Measurements from ENCODE around the gene GRID1. TPM values are rescaled to one million over a fixed set of nuclear protein-coding genes. Genes with fewer than 3 reads are reported as not detected.
A peak's percentile ranks its signal among the peaks of the same experiment; 100 is the strongest.

GRID1 gene
- polyA plus RNA-seq (2013, experiment 1 of 2): 0.28 TPM
- 0.29 TPM for polyA plus RNA-seq (2013, experiment 2 of 2)

- Histone ChIP-seq H2BK120ac (ENCODE audit: low read depth, low read length) (no peak within 1 kb of the TSS), H3K4ac (ENCODE audit: low read depth, low read length) (no peak within 1 kb of the TSS), H3K79me1 (ENCODE audit: low read length) (no peaks in the 10 kb centered on the region), H2BK5ac (ENCODE audit: low read length) (no peak within 1 kb of the TSS), H2BK15ac (replicated peaks; ENCODE audit: low read depth) (no peak within 1 kb of the TSS), H3K27ac (ENCODE audit: low read depth, low read length) (no peak within 1 kb of the TSS), H3K27me3 (ENCODE audit: insufficient read depth, low read length, poor library complexity) (peaks cover 54% of the 10 kb centered on the region), H3K23ac (ENCODE audit: low read length) (peak within 1 kb of the TSS; percentile 94), H3K56ac (ENCODE audit: low read length) (peak within 1 kb of the TSS; percentile 42), H3K4me1 (ENCODE audit: control insufficient read depth, low read depth, low read length) (peaks cover 1% of the 10 kb centered on the region), H3K4me2 (ENCODE audit: low read length) (peak within 1 kb of the TSS; percentile 21), H3K79me2 (ENCODE audit: control insufficient read depth, insufficient read depth, low read length) (no peaks in the 10 kb centered on the region), H3K36me3 (ENCODE audit: control insufficient read depth, insufficient read depth, low read length) (no peaks in the 10 kb centered on the region), H3K4me3 (ENCODE audit: low read length) (no peak within 1 kb of the TSS), H3K9ac (ENCODE audit: low read length) (peak within 1 kb of the TSS; percentile 38), H2AK5ac (ENCODE audit: low read length) (no peak within 1 kb of the TSS), H4K5ac (ENCODE audit: low read length) (no peak within 1 kb of the TSS), H4K8ac (ENCODE audit: low read depth, low read length) (no peak within 1 kb of the TSS), H3K18ac (ENCODE audit: low read length) (no peak within 1 kb of the TSS)
- WGBS (ENCODE audit: extremely low coverage, insufficient coverage, low lambda C conversion rate): no CpG with 5 or more reads among the region's 119 CpGs
- DNase-seq: peak; percentile 56
These were observed at the start of gene GRID1 for GRCh38 chr10:86366033-86366901. Gene GRID1, minus strand, starts transcription at chr10:86366795.

GRCh38 chr10:86415583-86415982 is 49.0 kb upstream of the GRID1 start:
- Histone ChIP-seq H2BK120ac (ENCODE audit: low read depth, low read length) (no peak overlapping the region), H3K18ac (ENCODE audit: low read length) (no peak overlapping the region), H4K8ac (ENCODE audit: low read depth, low read length) (no peak overlapping the region), H3K4me1 (ENCODE audit: control insufficient read depth, low read depth, low read length) (no peaks in the 10 kb centered on the region), H3K4me3 (ENCODE audit: low read length) (no peak overlapping the region), H3K36me3 (ENCODE audit: control insufficient read depth, insufficient read depth, low read length) (no peaks in the 10 kb centered on the region), H3K56ac (ENCODE audit: low read length) (no peak overlapping the region), H2BK15ac (replicated peaks; ENCODE audit: low read depth) (no peak overlapping the region), H3K27me3 (ENCODE audit: insufficient read depth, low read length, poor library complexity) (no peaks in the 10 kb centered on the region), H2BK5ac (ENCODE audit: low read length) (no peak overlapping the region), H3K4ac (ENCODE audit: low read depth, low read length) (no peak overlapping the region), H3K23ac (ENCODE audit: low read length) (no peak overlapping the region), H3K4me2 (ENCODE audit: low read length) (no peak overlapping the region), H3K9ac (ENCODE audit: low read length) (no peak overlapping the region), H2AK5ac (ENCODE audit: low read length) (no peak overlapping the region), H3K27ac (ENCODE audit: low read depth, low read length) (no peak overlapping the region), H3K79me2 (ENCODE audit: control insufficient read depth, insufficient read depth, low read length) (no peaks in the 10 kb centered on the region), H4K5ac (ENCODE audit: low read length) (no peak overlapping the region), H3K79me1 (ENCODE audit: low read length) (no peaks in the 10 kb centered on the region)
- no peak for DNase-seq
- WGBS (ENCODE audit: extremely low coverage, insufficient coverage, low lambda C conversion rate): no CpG with 5 or more reads among the region's 5 CpGs

GRCh38 chr10:86415116-86415515 is 48.5 kb upstream of the GRID1 start:
- no peak overlapping the region for H3K18ac ChIP-seq (ENCODE audit: low read length)
- no peak overlapping the region for H2AK5ac ChIP-seq (ENCODE audit: low read length)
- H3K27ac ChIP-seq (ENCODE audit: low read depth, low read length): no peak overlapping the region
- H3K4ac ChIP-seq (ENCODE audit: low read depth, low read length): no peak overlapping the region
- no CpG with 5 or more reads among the region's 3 CpGs for WGBS (ENCODE audit: extremely low coverage, insufficient coverage, low lambda C conversion rate)
- no peak overlapping the region for H3K9ac ChIP-seq (ENCODE audit: low read length)
- no peak overlapping the region for H4K5ac ChIP-seq (ENCODE audit: low read length)
- no peak for DNase-seq
- no peaks in the 10 kb centered on the region for H3K79me2 ChIP-seq (ENCODE audit: control insufficient read depth, insufficient read depth, low read length)
- H3K27me3 ChIP-seq (ENCODE audit: insufficient read depth, low read length, poor library complexity): no peaks in the 10 kb centered on the region
- H3K4me3 ChIP-seq (ENCODE audit: low read length): no peak overlapping the region
- no peak overlapping the region for H3K56ac ChIP-seq (ENCODE audit: low read length)
- H4K8ac ChIP-seq (ENCODE audit: low read depth, low read length): no peak overlapping the region
- no peak overlapping the region for H2BK120ac ChIP-seq (ENCODE audit: low read depth, low read length)
- no peaks in the 10 kb centered on the region for H3K4me1 ChIP-seq (ENCODE audit: control insufficient read depth, low read depth, low read length)
- no peaks in the 10 kb centered on the region for H3K79me1 ChIP-seq (ENCODE audit: low read length)
- H3K36me3 ChIP-seq (ENCODE audit: control insufficient read depth, insufficient read depth, low read length): no peaks in the 10 kb centered on the region
- H2BK15ac ChIP-seq (replicated peaks; ENCODE audit: low read depth): no peak overlapping the region
- no peak overlapping the region for H3K23ac ChIP-seq (ENCODE audit: low read length)
- no peak overlapping the region for H3K4me2 ChIP-seq (ENCODE audit: low read length)
- no peak overlapping the region for H2BK5ac ChIP-seq (ENCODE audit: low read length)

GRCh38 chr10:86413046-86413728 is 46.6 kb upstream of the GRID1 start:
- H4K8ac ChIP-seq (ENCODE audit: low read depth, low read length): no peak overlapping the region
- no peaks in the 10 kb centered on the region for H3K79me1 ChIP-seq (ENCODE audit: low read length)
- H2BK15ac ChIP-seq (replicated peaks; ENCODE audit: low read depth): no peak overlapping the region
- H3K4me2 ChIP-seq (ENCODE audit: low read length): no peak overlapping the region
- no peak overlapping the region for H3K9ac ChIP-seq (ENCODE audit: low read length)
- H3K56ac ChIP-seq (ENCODE audit: low read length): no peak overlapping the region
- H3K27ac ChIP-seq (ENCODE audit: low read depth, low read length): no peak overlapping the region
- H3K23ac ChIP-seq (ENCODE audit: low read length): no peak overlapping the region
- DNase-seq: no peak
- no peak overlapping the region for H2BK5ac ChIP-seq (ENCODE audit: low read length)
- no peak overlapping the region for H3K4me3 ChIP-seq (ENCODE audit: low read length)
- no peak overlapping the region for H2BK120ac ChIP-seq (ENCODE audit: low read depth, low read length)
- H2AK5ac ChIP-seq (ENCODE audit: low read length): no peak overlapping the region
- no peaks in the 10 kb centered on the region for H3K27me3 ChIP-seq (ENCODE audit: insufficient read depth, low read length, poor library complexity)
- no peaks in the 10 kb centered on the region for H3K79me2 ChIP-seq (ENCODE audit: control insufficient read depth, insufficient read depth, low read length)
- no peak overlapping the region for H3K4ac ChIP-seq (ENCODE audit: low read depth, low read length)
- no peak overlapping the region for H3K18ac ChIP-seq (ENCODE audit: low read length)
- no peaks in the 10 kb centered on the region for H3K36me3 ChIP-seq (ENCODE audit: control insufficient read depth, insufficient read depth, low read length)
- no peak overlapping the region for H4K5ac ChIP-seq (ENCODE audit: low read length)
- no CpG with 5 or more reads among the region's 6 CpGs for WGBS (ENCODE audit: extremely low coverage, insufficient coverage, low lambda C conversion rate)
- H3K4me1 ChIP-seq (ENCODE audit: control insufficient read depth, low read depth, low read length): no peaks in the 10 kb centered on the region

- no peaks in the 10 kb centered on the region for H3K79me1 ChIP-seq (ENCODE audit: low read length)
- H3K4me2 ChIP-seq (ENCODE audit: low read length): no peak overlapping the region
- H3K4me3 ChIP-seq (ENCODE audit: low read length): no peak overlapping the region
- H2BK5ac ChIP-seq (ENCODE audit: low read length): no peak overlapping the region
- H3K4ac ChIP-seq (ENCODE audit: low read depth, low read length): no peak overlapping the region
- no peak overlapping the region for H3K9ac ChIP-seq (ENCODE audit: low read length)
- H4K8ac ChIP-seq (ENCODE audit: low read depth, low read length): no peak overlapping the region
- H3K18ac ChIP-seq (ENCODE audit: low read length): no peak overlapping the region
- no peak overlapping the region for H2BK15ac ChIP-seq (replicated peaks; ENCODE audit: low read depth)
- no peak overlapping the region for H3K23ac ChIP-seq (ENCODE audit: low read length)
- no peaks in the 10 kb centered on the region for H3K79me2 ChIP-seq (ENCODE audit: control insufficient read depth, insufficient read depth, low read length)
- no peaks in the 10 kb centered on the region for H3K36me3 ChIP-seq (ENCODE audit: control insufficient read depth, insufficient read depth, low read length)
- H2BK120ac ChIP-seq (ENCODE audit: low read depth, low read length): no peak overlapping the region
- H3K56ac ChIP-seq (ENCODE audit: low read length): no peak overlapping the region
- H4K5ac ChIP-seq (ENCODE audit: low read length): no peak overlapping the region
- no peak for DNase-seq
- H3K27ac ChIP-seq (ENCODE audit: low read depth, low read length): no peak overlapping the region
- no peaks in the 10 kb centered on the region for H3K4me1 ChIP-seq (ENCODE audit: control insufficient read depth, low read depth, low read length)
- no peak overlapping the region for H2AK5ac ChIP-seq (ENCODE audit: low read length)
- WGBS (ENCODE audit: extremely low coverage, insufficient coverage, low lambda C conversion rate): no CpG with 5 or more reads among the region's 6 CpGs
- no peaks in the 10 kb centered on the region for H3K27me3 ChIP-seq (ENCODE audit: insufficient read depth, low read length, poor library complexity)
These were observed 45.4 kb upstream of the GRID1 start for GRCh38 chr10:86411852-86412560.
